Measurements from ENCODE around the gene DUOXA2.

DUOXA2 gene

DNA sequence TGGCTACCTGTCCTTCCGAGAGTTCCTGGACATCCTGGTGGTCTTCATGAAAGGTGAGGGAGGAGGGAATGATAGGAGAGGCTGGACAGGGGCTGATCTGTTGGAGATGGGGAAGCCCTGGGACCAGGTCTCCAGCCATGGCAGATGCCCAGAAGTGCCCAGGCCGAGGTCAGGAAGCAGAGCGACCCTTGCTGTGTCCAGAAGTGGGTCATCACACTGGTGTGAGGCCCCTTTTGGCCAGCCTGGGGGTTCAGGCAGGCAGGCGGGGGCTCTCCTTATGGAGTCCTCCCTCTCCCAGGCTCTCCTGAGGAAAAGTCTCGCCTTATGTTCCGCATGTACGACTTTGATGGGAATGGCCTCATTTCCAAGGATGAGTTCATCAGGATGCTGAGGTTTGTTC, 33.5 kb downstream of the DUOXA2 start:
- no peak for DNase-seq (ENCODE audit: low read depth in 2 of 2)
- TF ChIP-seq, protein P1, sequence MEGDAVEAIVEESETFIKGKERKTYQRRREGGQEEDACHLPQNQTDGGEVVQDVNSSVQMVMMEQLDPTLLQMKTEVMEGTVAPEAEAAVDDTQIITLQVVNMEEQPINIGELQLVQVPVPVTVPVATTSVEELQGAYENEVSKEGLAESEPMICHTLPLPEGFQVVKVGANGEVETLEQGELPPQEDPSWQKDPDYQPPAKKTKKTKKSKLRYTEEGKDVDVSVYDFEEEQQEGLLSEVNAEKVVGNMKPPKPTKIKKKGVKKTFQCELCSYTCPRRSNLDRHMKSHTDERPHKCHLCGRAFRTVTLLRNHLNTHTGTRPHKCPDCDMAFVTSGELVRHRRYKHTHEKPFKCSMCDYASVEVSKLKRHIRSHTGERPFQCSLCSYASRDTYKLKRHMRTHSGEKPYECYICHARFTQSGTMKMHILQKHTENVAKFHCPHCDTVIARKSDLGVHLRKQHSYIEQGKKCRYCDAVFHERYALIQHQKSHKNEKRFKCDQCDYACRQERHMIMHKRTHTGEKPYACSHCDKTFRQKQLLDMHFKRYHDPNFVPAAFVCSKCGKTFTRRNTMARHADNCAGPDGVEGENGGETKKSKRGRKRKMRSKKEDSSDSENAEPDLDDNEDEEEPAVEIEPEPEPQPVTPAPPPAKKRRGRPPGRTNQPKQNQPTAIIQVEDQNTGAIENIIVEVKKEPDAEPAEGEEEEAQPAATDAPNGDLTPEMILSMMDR (IDR thresholded peaks at IDR 0.05; ENCODE audit: low read depth, low read length): no peak
- no peak overlapping the region for H3K4me3 ChIP-seq (replicated peaks in 1 of 2; ENCODE audit: low read depth in 2 of 2, low read length in 2 of 2)

DNA sequence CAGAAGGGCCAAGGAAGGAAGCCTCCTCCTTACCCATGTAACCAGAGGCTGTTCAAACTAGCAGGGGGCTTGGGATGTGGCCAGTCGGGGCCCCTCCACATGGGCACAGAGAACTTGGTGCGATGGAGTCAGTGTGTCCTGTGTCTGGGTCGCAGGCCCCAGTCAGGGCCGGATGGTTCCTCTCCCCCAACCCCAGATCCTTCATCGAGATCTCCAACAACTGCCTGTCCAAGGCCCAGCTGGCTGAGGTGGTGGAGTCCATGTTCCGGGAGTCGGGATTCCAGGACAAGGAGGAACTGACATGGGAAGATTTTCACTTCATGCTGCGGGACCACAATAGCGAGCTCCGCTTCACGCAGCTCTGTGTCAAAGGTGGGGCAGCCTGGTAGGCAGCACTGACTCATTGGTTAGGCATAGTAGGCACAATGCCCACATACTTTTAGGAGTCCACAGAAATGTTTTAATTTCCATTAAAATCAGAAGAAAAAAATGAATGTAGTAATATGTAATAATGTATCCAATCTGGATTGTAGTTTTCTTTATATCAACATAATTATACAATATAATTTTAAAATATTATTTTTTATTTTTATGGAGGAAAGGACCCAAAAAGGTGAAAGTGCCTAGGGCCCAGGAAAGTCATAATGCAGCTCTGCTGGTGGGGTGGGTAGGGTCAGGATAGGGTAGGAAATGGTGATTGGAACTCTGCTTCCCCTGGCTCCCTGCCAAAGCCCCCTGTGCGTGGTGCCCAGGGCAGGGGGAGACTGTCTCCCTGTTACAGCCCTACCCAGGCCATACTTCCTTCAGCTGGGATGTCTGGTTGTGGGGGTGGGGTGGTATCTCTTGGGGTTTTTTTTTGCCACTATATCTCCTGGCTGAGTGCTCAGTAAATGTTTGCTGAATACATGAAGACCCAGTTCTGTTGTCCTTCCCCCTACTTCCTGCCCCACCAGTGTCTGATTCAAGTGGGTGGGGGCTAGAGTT, 34.2 kb downstream of the DUOXA2 start:
- no peak overlapping the region for H3K4me3 ChIP-seq (replicated peaks in 1 of 2; ENCODE audit: low read depth in 2 of 2, low read length in 2 of 2)
- TF ChIP-seq, protein P1 (IDR thresholded peaks at IDR 0.05; ENCODE audit: low read depth, low read length): no peak
- no peak for DNase-seq (ENCODE audit: low read depth in 2 of 2)

DNA sequence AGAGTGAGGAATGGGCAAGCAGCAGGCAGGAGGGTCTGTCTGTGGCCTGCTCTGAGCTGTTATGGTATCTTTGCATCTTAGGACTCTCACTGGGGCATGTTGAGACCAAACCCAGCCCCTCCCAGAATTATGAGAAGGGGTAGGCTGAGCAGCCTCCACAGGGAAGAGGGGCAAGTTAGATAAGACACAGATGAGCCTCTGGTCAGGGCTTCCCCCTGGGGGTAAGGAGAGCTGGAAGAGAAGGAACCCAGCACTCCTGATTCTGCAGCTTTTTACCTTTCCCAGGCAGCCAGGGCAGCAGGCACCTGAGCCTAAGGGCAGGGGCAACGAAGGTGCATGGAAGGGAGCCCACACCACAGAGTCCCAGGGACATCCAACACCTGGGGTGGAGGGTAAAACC, 34.9 kb downstream of the DUOXA2 start:
- DNase-seq (ENCODE audit: low read depth in 2 of 2): no peak
- H3K4me3 ChIP-seq (replicated peaks in 1 of 2; ENCODE audit: low read depth in 2 of 2, low read length in 2 of 2): no peak overlapping the region
- TF ChIP-seq, protein P1 (IDR thresholded peaks at IDR 0.05; ENCODE audit: low read depth, low read length): no peak

DNA sequence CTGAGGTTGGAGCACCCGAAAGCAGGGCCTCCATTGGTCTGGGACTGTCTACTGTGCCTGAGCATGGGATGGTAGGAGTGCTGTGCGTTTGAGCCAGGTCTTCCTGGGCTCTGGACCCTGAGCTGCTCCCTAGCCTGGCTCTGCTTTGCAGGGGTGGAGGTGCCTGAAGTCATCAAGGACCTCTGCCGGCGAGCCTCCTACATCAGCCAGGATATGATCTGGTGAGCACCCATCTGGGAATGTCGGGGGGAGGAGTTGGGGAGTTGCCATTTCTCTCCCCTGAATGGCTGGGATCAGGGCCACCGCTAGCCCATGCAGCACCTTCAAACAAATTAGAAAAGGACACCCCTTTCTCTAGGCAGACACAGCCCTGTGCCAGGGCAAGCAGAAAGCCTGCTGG, 36.4 kb downstream of the DUOXA2 start:
- TF ChIP-seq, protein P1 (IDR thresholded peaks at IDR 0.05; ENCODE audit: low read depth, low read length): no peak
- DNase-seq (ENCODE audit: low read depth in 2 of 2): no peak
- no peak overlapping the region for H3K4me3 ChIP-seq (replicated peaks in 1 of 2; ENCODE audit: low read depth in 2 of 2, low read length in 2 of 2)

DNA sequence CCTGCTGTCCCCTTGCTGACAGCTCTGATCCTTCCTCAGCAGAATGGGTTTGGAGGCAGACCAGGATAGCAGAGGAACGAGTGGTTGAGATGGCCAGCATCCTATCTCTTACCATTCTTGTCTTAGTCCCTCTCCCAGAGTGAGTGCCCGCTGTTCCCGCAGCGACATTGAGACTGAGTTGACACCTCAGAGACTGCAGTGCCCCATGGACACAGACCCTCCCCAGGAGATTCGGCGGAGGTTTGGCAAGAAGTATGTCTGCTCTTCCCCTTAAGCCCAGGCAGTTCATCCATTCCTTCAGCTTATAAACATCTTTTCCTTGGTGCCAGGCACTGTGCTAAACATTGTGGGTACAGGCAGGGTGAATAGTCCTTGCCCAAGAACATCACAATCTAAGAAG, 36.9 kb downstream of the DUOXA2 start:
- TF ChIP-seq, protein P1 (IDR thresholded peaks at IDR 0.05; ENCODE audit: low read depth, low read length): no peak
- no peak for DNase-seq (ENCODE audit: low read depth in 2 of 2)
- H3K4me3 ChIP-seq (replicated peaks in 1 of 2; ENCODE audit: low read depth in 2 of 2, low read length in 2 of 2): no peak overlapping the region

DNA sequence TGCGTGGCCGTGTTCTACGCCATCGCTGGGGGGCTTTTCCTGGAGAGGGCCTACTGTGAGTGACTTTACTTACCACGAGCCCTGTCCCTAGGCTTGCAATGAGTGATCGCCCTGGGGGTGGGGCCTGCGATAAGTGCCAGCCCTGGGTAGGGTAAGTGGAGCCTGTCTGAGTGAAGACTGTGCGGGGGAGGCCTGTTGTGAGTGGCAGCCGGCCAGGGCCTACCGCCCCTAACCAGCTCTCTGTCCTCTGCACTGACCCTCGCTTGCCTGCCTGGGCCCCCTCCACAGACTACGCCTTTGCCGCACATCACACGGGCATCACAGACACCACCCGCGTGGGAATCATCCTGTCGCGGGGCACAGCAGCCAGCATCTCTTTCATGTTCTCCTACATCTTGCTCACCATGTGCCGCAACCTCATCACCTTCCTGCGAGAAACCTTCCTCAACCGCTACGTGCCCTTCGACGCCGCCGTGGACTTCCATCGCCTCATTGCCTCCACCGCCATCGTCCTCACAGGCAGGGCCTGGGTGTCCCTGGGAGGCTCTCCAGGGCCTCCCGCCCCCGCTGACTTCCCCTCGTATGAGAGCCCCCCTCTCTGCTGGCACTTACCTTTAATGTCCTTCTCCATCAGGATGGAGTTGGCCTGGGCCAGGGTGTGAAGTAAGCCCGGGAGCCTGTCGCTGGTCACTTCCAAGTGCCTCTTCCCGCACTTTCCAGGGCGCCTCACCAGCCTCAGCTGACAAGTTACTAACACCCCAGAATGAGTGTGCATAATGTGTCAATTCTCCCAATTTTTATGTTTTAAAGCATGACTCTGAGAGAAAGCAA, 38.1 kb downstream of the DUOXA2 start:
- H3K4me3 ChIP-seq (replicated peaks in 1 of 2; ENCODE audit: low read depth in 2 of 2, low read length in 2 of 2): no peak overlapping the region
- TF ChIP-seq, protein P1 (IDR thresholded peaks at IDR 0.05; ENCODE audit: low read depth, low read length): no peak
- no peak for DNase-seq (ENCODE audit: low read depth in 2 of 2)

Data from cardiac fibroblast (primary cell).